Endothelial cell of umbilical vein (primary cell): ENCODE data around the gene MDN1. TPM values are rescaled to one million over a fixed set of nuclear protein-coding genes. Genes with fewer than 3 reads are reported as not detected.

Experiments used
- BruUV-seq: library from RNA; stranded (reverse); fragments of 400-500 nt; replicated peaks from 2 replicates; lab custom pipeline; 2021; lab: Mats Ljungman, UMichigan
- CTCF ChIA-PET: fragments of 300-600, 350-600 bp; sonication (Branson Sonifier 250); formaldehyde crosslinking; loops from one replicate; lab custom pipeline; 2021; ENCODE audit warnings: antibody characterized with exemption, inconsistent platforms; lab: Charles Lee
- POLR2A ChIA-PET: fragments of 300-600, 350-600 bp; sonication (Branson Sonifier 250); formaldehyde crosslinking; loops from one replicate; lab custom pipeline; 2021; ENCODE audit warnings: antibody characterized with exemption, inconsistent platforms; lab: Charles Lee
- DNase-seq: peaks from one replicate; pipeline ENCODE4 v3.0.0-alpha.2; 2011; ENCODE audit warnings: low read depth, low spot score
- FAIRE-seq: peaks from 2 replicates; lab custom pipeline; 2011; peaks lifted over from hg19 to GRCh38; lab: Jason Lieb, UNC
- H2AFZ ChIP-seq: 2 replicates; pipeline ENCODE4 v1.6.0; 2012; ENCODE audit warnings: low read depth, low read length, control low read depth, inconsistent platforms
- H3K27ac ChIP-seq: 2 replicates; pipeline ENCODE4 v1.5.1; 2011; ENCODE audit warnings: low read depth, mild to moderate bottlenecking, control low read depth, low read length, moderate library complexity; ENCODE audit not compliant: insufficient read depth
- H3K27me3 ChIP-seq, 2 experiments: 2 replicates each; pipeline versions ENCODE4 v1.6.0 to v1.6.1; 2011; ENCODE audit warnings: low read length in 2 of 2, mixed read lengths in 1 of 2; ENCODE audit not compliant: control insufficient read depth in 2 of 2, insufficient read depth in 2 of 2
- H3K36me3 ChIP-seq, 2 experiments: 2 replicates in 1 of 2; 3 replicates in 1 of 2; pipeline ENCODE4 v1.5.1; 2011; ENCODE audit warnings: low read length in 2 of 2, mild to moderate bottlenecking in 1 of 2, moderate library complexity in 1 of 2; ENCODE audit not compliant: control insufficient read depth in 2 of 2, insufficient read depth in 2 of 2; ENCODE audit errors: extremely low read depth in 1 of 2
- H3K4me1 ChIP-seq: 3 replicates; pipeline ENCODE4 v1.5.1; 2011; ENCODE audit warnings: mild to moderate bottlenecking, low read length; ENCODE audit not compliant: control insufficient read depth, insufficient read depth; ENCODE audit errors: extremely low read depth
- H3K4me2 ChIP-seq: 2 replicates; pipeline ENCODE4 v1.6.1; 2011; ENCODE audit warnings: low read length, control low read depth, mixed read lengths; ENCODE audit not compliant: insufficient read depth
- H3K4me3 ChIP-seq, 3 experiments: fragments of 200-600 bp in 1 of 3; sonication (generic), shearing (Covaris generic) in 1 of 3; replicated peaks in 1 of 3; 2 replicates each; pipeline ENCODE4 v1.5.1; 2011 to 2016; ENCODE audit warnings: control low read depth in 3 of 3, low read length in 3 of 3, mild to moderate bottlenecking in 2 of 3, inconsistent platforms in 1 of 3, low read depth in 1 of 3, moderate library complexity in 1 of 3; ENCODE audit not compliant: insufficient read depth in 1 of 3
- H3K79me2 ChIP-seq: 2 replicates; pipeline ENCODE4 v1.6.0; 2012; ENCODE audit warnings: low read length, inconsistent platforms; ENCODE audit not compliant: control insufficient read depth, insufficient read depth
- H3K9ac ChIP-seq: replicated peaks from 2 replicates; pipeline ENCODE3; 2011; ENCODE audit warnings: low read length, control low read depth; ENCODE audit not compliant: insufficient read depth; ENCODE audit errors: extremely low read depth
- H3K9me1 ChIP-seq: replicated peaks from 3 replicates; pipeline ENCODE4 v1.6.0; 2011; ENCODE audit warnings: mild to moderate bottlenecking, low read length; ENCODE audit not compliant: control insufficient read depth, insufficient read depth; ENCODE audit errors: extremely low read depth
- H3K9me3 ChIP-seq: replicated peaks from 2 replicates; pipeline ENCODE4 v1.5.1; 2012; ENCODE audit warnings: low read length, inconsistent platforms; ENCODE audit not compliant: control insufficient read depth, insufficient read depth
- H4K20me1 ChIP-seq: replicated peaks from 2 replicates; pipeline ENCODE3; 2011; ENCODE audit warnings: mild to moderate bottlenecking, low read length; ENCODE audit not compliant: control insufficient read depth, insufficient read depth; ENCODE audit errors: extremely low read depth
- CTCF ChIP-seq, 2 donors: IDR thresholded peaks; 1 replicate in 1 of 2; 2 replicates in 1 of 2; pipeline ENCODE4 v1.5.1; 2011; ENCODE audit warnings: low read length in 2 of 2, mild to moderate bottlenecking in 2 of 2, moderate library complexity in 2 of 2, control low read depth in 1 of 2, inconsistent platforms in 1 of 2, low read depth in 1 of 2; ENCODE audit not compliant: insufficient read depth in 1 of 2; ENCODE audit errors: extremely low read depth in 1 of 2
- EZH2 ChIP-seq: IDR thresholded peaks from 2 replicates; pipeline ENCODE4 v1.6.1; 2012; ENCODE audit warnings: borderline replicate concordance, low read depth, mild to moderate bottlenecking, moderate library complexity, low read length, inconsistent platforms; ENCODE audit not compliant: severe bottlenecking
- FOS ChIP-seq: IDR thresholded peaks from 2 replicates; pipeline ENCODE4 v1.6.1; 2011; ENCODE audit warnings: mild to moderate bottlenecking, low read length, moderate library complexity, borderline replicate concordance; ENCODE audit not compliant: insufficient read depth
- GATA2 ChIP-seq: IDR thresholded peaks from 2 replicates; pipeline ENCODE4 v1.7.0; 2011; ENCODE audit warnings: low read depth, mild to moderate bottlenecking, moderate library complexity, mixed read lengths, low read length; ENCODE audit not compliant: insufficient read length, insufficient read depth
- JUN ChIP-seq: IDR thresholded peaks from 2 replicates; pipeline ENCODE4 v1.6.1; 2011; ENCODE audit warnings: borderline replicate concordance, low read depth; ENCODE audit not compliant: insufficient read length, insufficient read depth
- MAX ChIP-seq: IDR thresholded peaks from 2 replicates; pipeline ENCODE4 v1.6.1; 2011; ENCODE audit not compliant: insufficient read depth, insufficient read length
- MYC ChIP-seq: IDR thresholded peaks from one replicate; pipeline ENCODE4 v1.6.1; 2011; ENCODE audit warnings: mild to moderate bottlenecking, low read depth, low read length
- POLR2A ChIP-seq: IDR thresholded peaks from 2 replicates; pipeline ENCODE4 v1.6.1; 2012; ENCODE audit warnings: low read depth, mild to moderate bottlenecking, control low read depth, low read length
- POLR2AphosphoS5 ChIP-seq: IDR thresholded peaks from 2 replicates; pipeline ENCODE4 v1.6.1; 2012; ENCODE audit warnings: low read depth, mild to moderate bottlenecking, control low read depth, low read length, moderate library complexity; ENCODE audit not compliant: insufficient read depth
- dilution Hi-C: fragments of 300-500 bp; cut with MboI; formaldehyde crosslinking; loops from one replicate; pipeline ENCODE4 v1.15.0; 2019; ENCODE audit warnings: low sequenced_read_pairs; ENCODE audit not compliant: extremely low pct_ligation_motif_present
- intact Hi-C: fragments of 100-400 bp; cut with micrococcal nuclease; formaldehyde crosslinking; loops from one replicate; pipeline ENCODE4 v1.10.0; 2022
- polyA plus RNA-seq, 4 experiments: library from polyadenylated mRNA; depleted of rRNA in 3 of 4; stranded (reverse) in 3 of 4; unstranded in 1 of 4; fragments of >200 nt; gene quantifications; 2 replicates each; pipeline versions ENCODE4 v1.2.1 to v1.2.3, GENCODE V29; 2011 to 2012; ENCODE audit warnings: missing spikeins in 1 of 4
- total RNA-seq: library from RNA; stranded (reverse); gene quantifications from 2 replicates; pipeline ENCODE4 v1.2.3, GENCODE V29; 2021

Gene MDN1
- total and polyA plus RNA-seq, 2 donors (not counting 3 experiments of a cell fraction or from before 2014, with no cell fraction given) = 9.2 to 39.6 TPM

- intact Hi-C loops (no loop called here), dilution Hi-C loops (no loop called here)
- H3K9me3 ChIP-seq = no peaks in the 10 kb centered on the region
- no peak overlapping the region for H3K9ac ChIP-seq
- H3K36me3 ChIP-seq = peaks cover 16 to 23% of the 10 kb centered on the region in 2 experiments
- CTCF ChIA-PET = no interaction called here
- BruUV-seq = no TSS peak
- no peak for FAIRE-seq
- H3K4me2 ChIP-seq = no peak overlapping the region
- H3K27me3 ChIP-seq = no peaks in the 10 kb centered on the region
- H3K4me1 ChIP-seq = no peaks in the 10 kb centered on the region
- no peak for DNase-seq
- H3K4me3 ChIP-seq = no peak overlapping the region
- POLR2A ChIA-PET = no interaction called here
- H2AFZ ChIP-seq = no peak overlapping the region
- H3K27ac ChIP-seq = no peak overlapping the region
- no peaks in the 10 kb centered on the region for H3K79me2 ChIP-seq
- TF ChIP-seq MYC = no peak
- no peak for TF ChIP-seq MAX
- no peak for TF ChIP-seq GATA2
- no peak for TF ChIP-seq CTCF (IDR thresholded peaks at IDR 0.05; ENCODE audit: extremely low read depth in 1 of 2, insufficient read depth in 1 of 2, low read depth in 1 of 2, low read length in 2 of 2)
- TF ChIP-seq EZH2 = no peak
- TF ChIP-seq JUN = no peak
- no peak for TF ChIP-seq POLR2A
- TF ChIP-seq POLR2AphosphoS5 = no peak
- no peak for TF ChIP-seq FOS
- no peaks in the 10 kb centered on the region for H3K9me1 ChIP-seq
- no peaks in the 10 kb centered on the region for H4K20me1 ChIP-seq
Observed at GRCh38 chr6:89644864-89645263, 174.7 kb downstream of the MDN1 start.
